Gastrocnemius medialis (tissue), 4 donors: ENCODE data around the gene TEX14. TPM values are rescaled to one million over a fixed set of nuclear protein-coding genes. Genes with fewer than 3 reads are reported as not detected.

Experiments used
- ATAC-seq, 2 donors: fragments of 150-250 bp; one replicate each; pipeline ENCODE4 v1.9.1; 2016
- DNase-seq, 2 donors: peaks; one replicate each; pipeline ENCODE4 v3.0.0-alpha.2; 2019
- H3K27ac ChIP-seq, 4 donors: fragments of 200-600 bp; sonication (generic); 1 replicate in 1 of 4; 2 replicates in 3 of 4; pipeline ENCODE4 v1.5.1; 2016 to 2018; ENCODE audit warnings: mild to moderate bottlenecking in 2 of 4, moderate library complexity in 1 of 4
- H3K27me3 ChIP-seq, 3 donors: fragments of 200-600 bp; sonication (generic) in 2 of 3; 1 replicate in 1 of 3; 2 replicates in 2 of 3; pipeline versions ENCODE4 v1.5.1 to v1.6.0; 2016 to 2019; ENCODE audit warnings: mild to moderate bottlenecking in 1 of 3, moderate library complexity in 1 of 3
- H3K36me3 ChIP-seq, 2 donors: fragments of 200-600 bp; sonication (generic) in 1 of 2; one replicate each; pipeline ENCODE4 v1.5.1; 2017 to 2018
- H3K4me1 ChIP-seq, 2 donors: fragments of 200-600 bp; sonication (generic) in 1 of 2; one replicate each; pipeline ENCODE4 v1.5.1; 2016 to 2017; ENCODE audit warnings: mild to moderate bottlenecking in 2 of 2
- H3K4me3 ChIP-seq, 4 donors: fragments of 200-600 bp; sonication (generic) in 3 of 4; 1 replicate in 1 of 4; 2 replicates in 3 of 4; pipeline ENCODE4 v1.5.1; 2016 to 2019; ENCODE audit warnings: mild to moderate bottlenecking in 2 of 4
- H3K9me3 ChIP-seq, 3 donors: fragments of 200-600 bp; sonication (generic) in 2 of 3; 1 replicate in 1 of 3; 2 replicates in 2 of 3; pipeline ENCODE4 v1.5.1; 2016 to 2019
- POLR2A ChIP-seq, 2 donors: fragments of 450-650 bp; IDR thresholded peaks; one replicate each; pipeline ENCODE4 v1.6.1; 2017; ENCODE audit warnings: antibody characterized with exemption in 2 of 2, mild to moderate bottlenecking in 2 of 2, moderate library complexity in 2 of 2
- in situ Hi-C, 4 donors: fragments of 200-750 bp; cut with MboI; loops; one replicate each; pipeline versions ENCODE4 v1.15.0 to v1.8.0; 2017; ENCODE audit warnings: low sequenced_read_pairs in 4 of 4
- intact Hi-C: fragments of 100-400 bp; cut with DNase I; formaldehyde crosslinking; loops from one replicate; pipeline ENCODE4 v1.15.1; 2023; ENCODE audit warnings: low total_unique reads
- total RNA-seq, 4 donors: library from RNA; depleted of rRNA; stranded (reverse); fragments of >200 nt; gene quantifications; one replicate each; pipeline versions ENCODE4 v1.1.0 to v1.2.3, GENCODE V29; 2016
- TF ChIP-seq, protein P1 (sequence below), 5 experiments: fragments of 450-650 bp in 3 of 5; fragments of 200-600 bp in 2 of 5; sonication (generic) in 2 of 5; IDR thresholded peaks in 4 of 5; conservative IDR thresholded peaks in 1 of 5; 1 replicate in 4 of 5; 2 replicates in 1 of 5; pipeline ENCODE4 v1.5.1; 2016 to 2019; ENCODE audit warnings: antibody characterized with exemption in 5 of 5, mild to moderate bottlenecking in 3 of 5, moderate library complexity in 3 of 5

Gene TEX14
- total RNA-seq, 4 donors from 2014 or later = not detected

GRCh38 chr17:58648236-58648635, 43.6 kb downstream of the TEX14 start:
- TF ChIP-seq, protein P1, sequence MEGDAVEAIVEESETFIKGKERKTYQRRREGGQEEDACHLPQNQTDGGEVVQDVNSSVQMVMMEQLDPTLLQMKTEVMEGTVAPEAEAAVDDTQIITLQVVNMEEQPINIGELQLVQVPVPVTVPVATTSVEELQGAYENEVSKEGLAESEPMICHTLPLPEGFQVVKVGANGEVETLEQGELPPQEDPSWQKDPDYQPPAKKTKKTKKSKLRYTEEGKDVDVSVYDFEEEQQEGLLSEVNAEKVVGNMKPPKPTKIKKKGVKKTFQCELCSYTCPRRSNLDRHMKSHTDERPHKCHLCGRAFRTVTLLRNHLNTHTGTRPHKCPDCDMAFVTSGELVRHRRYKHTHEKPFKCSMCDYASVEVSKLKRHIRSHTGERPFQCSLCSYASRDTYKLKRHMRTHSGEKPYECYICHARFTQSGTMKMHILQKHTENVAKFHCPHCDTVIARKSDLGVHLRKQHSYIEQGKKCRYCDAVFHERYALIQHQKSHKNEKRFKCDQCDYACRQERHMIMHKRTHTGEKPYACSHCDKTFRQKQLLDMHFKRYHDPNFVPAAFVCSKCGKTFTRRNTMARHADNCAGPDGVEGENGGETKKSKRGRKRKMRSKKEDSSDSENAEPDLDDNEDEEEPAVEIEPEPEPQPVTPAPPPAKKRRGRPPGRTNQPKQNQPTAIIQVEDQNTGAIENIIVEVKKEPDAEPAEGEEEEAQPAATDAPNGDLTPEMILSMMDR (IDR thresholded peaks at IDR 0.05 in 4 of 5, conservative IDR thresholded peaks at IDR 0.05 in 1 of 5) = no peak
- no peak for TF ChIP-seq POLR2A (IDR thresholded peaks at IDR 0.05)
- intact Hi-C loops = no loop called here
- DNase-seq (no peak), ATAC-seq (no peak)
- Histone ChIP-seq H3K9me3 (no peaks in the 10 kb centered on the region), H3K27me3 (no peaks in the 10 kb centered on the region), H3K36me3 (no peaks in the 10 kb centered on the region), H3K27ac (no peak overlapping the region), H3K4me1 (no peaks in the 10 kb centered on the region), H3K4me3 (no peak overlapping the region)
- in situ Hi-C loops = loop anchor here in 1 of 4 donors (25.0 kb wide), 1 partner anchor 89 kb away; no protein-coding TSS in a partner anchor

DNA sequence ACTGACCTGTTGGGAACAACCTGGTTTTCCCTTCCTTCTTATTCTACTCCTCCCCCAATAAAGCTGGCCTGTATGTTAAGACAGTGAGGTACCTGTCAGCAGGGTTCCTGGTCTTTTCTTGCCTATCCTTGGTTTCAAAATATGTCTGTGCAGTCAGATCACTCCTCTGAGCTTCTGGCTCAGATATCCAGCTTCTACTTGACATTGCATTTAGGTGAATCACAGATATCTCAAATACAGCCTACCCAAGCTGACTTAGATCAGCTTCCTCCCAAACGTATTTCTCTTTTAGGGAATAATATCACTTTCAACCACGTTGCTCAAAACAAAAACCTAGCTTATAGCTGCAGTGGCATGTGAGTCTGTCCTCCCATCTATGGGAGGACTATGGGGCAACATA, 48.7 kb downstream of the TEX14 start:
- in situ Hi-C loops = loop anchor here in 1 of 4 donors (25.0 kb wide), 1 partner anchor 94 kb away; no protein-coding TSS in a partner anchor
- ATAC-seq = no peak
- intact Hi-C loops = no loop called here

DNA sequence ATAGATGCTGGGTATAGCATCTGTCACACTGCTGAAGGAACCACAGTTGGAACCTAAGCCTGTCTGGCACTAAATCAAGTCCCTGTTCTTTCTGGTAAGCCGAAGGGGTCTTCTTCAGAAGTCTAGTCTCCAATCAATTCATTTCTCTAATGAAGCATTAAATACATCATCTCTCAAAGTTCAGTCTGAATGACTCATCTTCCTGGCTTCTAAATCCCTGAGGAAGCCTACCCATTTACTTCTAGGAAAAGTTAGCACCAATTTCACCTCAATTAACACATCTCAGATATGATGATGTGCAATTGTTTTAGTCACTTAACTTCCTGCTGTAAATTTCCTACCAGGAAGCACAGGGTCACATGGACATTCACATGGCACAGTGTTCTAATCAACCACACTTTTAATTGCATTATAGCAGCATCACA, 49.9 kb downstream of the TEX14 start:
- Histone ChIP-seq H3K27ac (peak overlapping the region in 2 of 4 donors; percentile 38 to 49), H3K27me3 (no peaks in the 10 kb centered on the region), H3K36me3 (no peaks in the 10 kb centered on the region), H3K4me1 (no peaks in the 10 kb centered on the region), H3K9me3 (no peaks in the 10 kb centered on the region), H3K4me3 (no peak overlapping the region)
- TF ChIP-seq, protein P1 (IDR thresholded peaks at IDR 0.05 in 4 of 5, conservative IDR thresholded peaks at IDR 0.05 in 1 of 5) = no peak
- no peak for TF ChIP-seq POLR2A (IDR thresholded peaks at IDR 0.05)
- peak in 1 of 2 donors; percentile 45 for ATAC-seq
- intact Hi-C loops = no loop called here
- in situ Hi-C loops = loop anchor here in 1 of 4 donors (25.0 kb wide), 1 partner anchor 95 kb away; no protein-coding TSS in a partner anchor
- DNase-seq = no peak

More for the DNA sequence above, 48.7 kb downstream of the TEX14 start:
- Histone ChIP-seq H3K4me3 (no peak overlapping the region), H3K36me3 (no peaks in the 10 kb centered on the region), H3K27me3 (no peaks in the 10 kb centered on the region), H3K27ac (no peak overlapping the region), H3K4me1 (no peaks in the 10 kb centered on the region), H3K9me3 (no peaks in the 10 kb centered on the region)
- TF ChIP-seq POLR2A (IDR thresholded peaks at IDR 0.05) = no peak
- TF ChIP-seq, protein P1 (IDR thresholded peaks at IDR 0.05 in 4 of 5, conservative IDR thresholded peaks at IDR 0.05 in 1 of 5) = no peak
- DNase-seq = no peak

DNA sequence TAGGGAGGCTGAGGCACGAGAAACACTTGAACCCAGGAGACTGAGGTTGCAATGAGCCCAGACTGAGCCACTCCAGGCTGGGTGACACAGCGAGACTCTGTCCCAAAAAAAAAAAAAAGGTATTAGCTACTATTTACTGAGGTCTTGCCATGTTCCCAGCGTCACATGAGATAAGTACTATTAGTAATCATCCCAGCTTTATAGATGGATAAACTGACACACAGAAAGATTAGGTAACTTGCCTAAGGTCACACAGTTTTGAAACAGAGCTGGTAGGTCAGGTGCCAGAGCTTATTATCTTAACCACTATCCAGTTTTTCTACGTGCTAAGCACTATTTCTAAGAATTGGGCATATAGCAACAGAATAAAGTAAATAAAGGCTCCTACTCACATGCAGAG, 51.6 kb downstream of the TEX14 start:
- H3K36me3 ChIP-seq = no peaks in the 10 kb centered on the region
- no peak overlapping the region for H3K27ac ChIP-seq
- no peaks in the 10 kb centered on the region for H3K4me1 ChIP-seq
- DNase-seq = no peak
- no peak overlapping the region for H3K4me3 ChIP-seq
- H3K27me3 ChIP-seq = no peaks in the 10 kb centered on the region
- TF ChIP-seq, protein P1 (IDR thresholded peaks at IDR 0.05 in 4 of 5, conservative IDR thresholded peaks at IDR 0.05 in 1 of 5) = no peak
- TF ChIP-seq POLR2A (IDR thresholded peaks at IDR 0.05) = no peak
- no peaks in the 10 kb centered on the region for H3K9me3 ChIP-seq
- intact Hi-C loops (no loop called here), in situ Hi-C loops (loop anchor here in 1 of 4 donors (25.0 kb wide), 1 partner anchor 97 kb away; no protein-coding TSS in a partner anchor)
- no peak for ATAC-seq

DNA sequence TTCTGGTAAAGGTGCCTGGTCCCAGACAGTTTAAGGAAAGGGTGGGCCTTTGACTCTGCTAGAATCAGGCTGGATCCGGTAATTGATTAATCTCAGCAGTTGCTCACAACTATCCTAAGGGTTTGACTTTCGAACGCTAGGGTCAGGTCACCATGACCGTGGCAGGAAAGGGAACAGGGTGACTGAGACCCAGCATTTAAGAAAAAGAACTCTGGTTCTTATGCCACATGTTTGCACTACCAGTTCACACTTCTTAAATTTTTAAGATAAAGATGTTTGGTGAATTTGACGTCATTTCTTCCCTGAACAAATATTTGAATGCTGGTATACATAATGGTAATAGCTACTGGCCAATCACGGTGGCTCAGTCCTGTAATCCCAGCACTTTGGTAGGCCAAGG, 52.2 kb downstream of the TEX14 start:
- Histone ChIP-seq H3K36me3 (no peaks in the 10 kb centered on the region), H3K27ac (no peak overlapping the region), H3K4me3 (no peak overlapping the region), H3K27me3 (no peaks in the 10 kb centered on the region), H3K9me3 (no peaks in the 10 kb centered on the region), H3K4me1 (no peaks in the 10 kb centered on the region)
- intact Hi-C loops = no loop called here
- in situ Hi-C loops = loop anchor here in 1 of 4 donors (25.0 kb wide), 1 partner anchor 98 kb away; no protein-coding TSS in a partner anchor
- TF ChIP-seq POLR2A (IDR thresholded peaks at IDR 0.05) = no peak
- TF ChIP-seq, protein P1 (IDR thresholded peaks at IDR 0.05 in 4 of 5, conservative IDR thresholded peaks at IDR 0.05 in 1 of 5) = no peak
- ATAC-seq (no peak), DNase-seq (no peak)
